Measurements from ENCODE around the gene NPHP3.
"Not testable (repeated sequence)": the region's sequence is repeated elsewhere in the genome, so short reads cannot be mapped to it uniquely, and the experiment has no call there.

The NPHP3 gene

GRCh38 chr3:132643366-132643765, 78.8 kb downstream of the NPHP3 start:
- DNase-seq (ENCODE audit: low spot score), result no peak

DNA sequence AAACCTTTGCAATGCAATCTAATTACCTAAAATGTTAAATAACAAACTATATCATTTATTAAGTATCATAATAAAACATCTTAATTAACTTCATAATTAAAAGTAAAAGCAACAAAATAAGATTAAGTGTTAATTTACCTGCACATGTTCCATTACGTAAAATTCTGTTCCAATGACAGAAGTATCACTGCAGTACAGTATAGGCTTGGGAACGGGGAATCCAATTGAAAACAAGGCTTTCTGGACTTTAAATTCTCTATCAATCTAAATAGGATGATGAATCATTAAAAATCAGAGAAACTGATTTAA, 79.7 kb downstream of the NPHP3 start:
- DNase-seq (ENCODE audit: low spot score), result no peak

DNA sequence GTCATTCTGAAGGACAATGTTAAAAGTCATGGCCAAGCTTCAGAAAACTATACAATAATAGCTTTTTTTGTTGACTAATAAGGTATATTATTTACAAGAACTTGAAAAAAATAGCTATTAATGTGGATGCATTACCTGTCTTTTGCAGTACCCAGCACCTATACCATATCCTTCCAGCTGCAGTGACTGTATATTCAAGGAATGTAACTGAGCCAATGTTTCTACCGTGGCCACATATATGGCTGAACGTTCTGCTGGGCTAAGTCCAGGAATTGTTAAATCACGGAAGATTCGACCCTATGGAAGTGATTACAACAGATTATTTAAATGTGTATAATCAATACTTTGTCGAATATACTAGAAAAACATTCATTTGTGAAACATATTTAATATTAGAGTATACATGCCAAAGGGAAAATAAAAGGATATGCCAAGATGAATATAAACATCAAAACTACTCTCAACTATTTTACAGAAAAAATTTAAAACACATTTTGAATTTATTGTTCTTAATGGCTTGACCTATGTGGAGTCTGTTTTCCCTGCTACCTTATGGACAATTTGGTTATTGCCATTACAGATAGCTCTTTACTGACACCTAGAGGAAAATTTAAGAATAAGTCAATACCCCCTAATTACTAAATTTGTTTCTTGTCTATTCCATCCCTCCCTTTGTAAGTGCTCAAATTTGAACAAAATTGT, 80.2 kb downstream of the NPHP3 start:
- DNase-seq (ENCODE audit: low spot score), result peak; percentile 56

DNA sequence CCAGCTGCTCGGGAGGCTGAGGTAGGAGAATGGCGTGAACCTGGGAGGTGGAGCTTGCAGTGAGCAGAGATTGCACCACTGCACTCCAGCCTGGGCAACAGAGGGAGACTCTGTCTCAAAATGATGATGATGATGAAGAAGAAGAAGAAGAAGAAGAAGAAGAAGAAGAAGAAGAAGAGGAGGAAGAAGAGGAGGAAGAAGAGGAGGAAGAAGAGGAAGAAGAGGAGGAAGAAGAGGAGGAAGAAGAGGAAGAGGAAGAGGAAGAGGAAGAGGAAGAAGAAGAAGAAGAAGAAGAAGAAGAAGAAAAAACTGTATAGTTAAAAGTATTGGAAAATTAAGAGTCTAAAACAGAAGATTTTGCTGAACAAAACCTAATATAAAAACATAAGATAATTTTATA, 80.8 kb downstream of the NPHP3 start:
- DNase-seq (ENCODE audit: low spot score), result not testable (repeated sequence)

- DNase-seq (ENCODE audit: low spot score), result no peak
These were observed 83.5 kb downstream of the NPHP3 start for GRCh38 chr3:132638706-132639105.

DNA sequence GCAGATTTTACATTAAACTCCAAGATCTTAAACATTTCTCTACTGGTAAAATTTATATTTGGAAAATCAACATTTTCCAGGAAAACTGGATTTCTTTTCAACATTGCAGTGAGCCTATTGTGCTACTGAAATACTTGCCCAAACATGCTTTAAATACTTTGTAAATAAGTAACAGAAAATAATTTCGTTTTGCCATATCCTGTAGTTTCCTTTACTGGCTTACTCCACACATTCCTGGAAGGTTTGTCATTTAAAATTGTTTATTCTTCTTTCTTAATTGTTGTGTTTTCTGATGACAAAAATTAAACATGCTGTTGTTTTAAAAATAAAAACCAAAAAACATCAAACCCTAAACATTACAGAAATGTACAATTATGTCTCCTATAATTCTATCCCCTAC, 84.6 kb downstream of the NPHP3 start:
- peak; percentile 11 for DNase-seq (ENCODE audit: low spot score)

DNA sequence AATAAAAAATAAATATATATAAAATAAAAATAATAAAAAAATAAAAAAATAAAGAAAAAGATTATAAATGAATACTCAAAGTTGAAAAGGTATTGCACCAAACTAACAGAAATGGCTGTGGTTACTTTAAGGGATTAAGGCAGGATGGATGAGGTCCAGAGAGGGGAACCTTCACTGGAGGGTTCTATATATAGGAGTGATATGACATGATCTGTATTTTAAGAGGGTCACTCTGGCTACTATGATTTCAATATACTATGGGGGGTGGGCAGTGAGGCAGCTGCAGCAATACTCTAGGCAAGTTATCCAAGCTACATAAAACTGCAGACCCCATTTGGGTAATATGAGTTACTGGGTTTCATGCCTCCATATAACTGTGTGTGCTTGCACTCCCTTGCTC, 87.2 kb downstream of the NPHP3 start:
- no peak for DNase-seq (ENCODE audit: low spot score)

Measured in LoVo (cell line).